GM23338 (cell line): Measurements from ENCODE around the gene MAP1S.

Experiments used
- CREB1 ChIP-seq: fragments of 250-450 bp; sonication (Bioruptor Pico); IDR thresholded peaks from 2 replicates; pipeline ENCODE4 v1.5.0; 2020; ENCODE audit warnings: low read depth, mild to moderate bottlenecking, moderate library complexity
- CTCF ChIP-seq, 2 experiments: fragments of 200-600 bp in 1 of 2; sonication (generic) in 1 of 2; conservative IDR thresholded peaks; 2 replicates each; pipeline versions ENCODE4 v1.5.1 to v1.6.1; 2016 to 2017; ENCODE audit warnings: antibody characterized with exemption in 2 of 2, low read depth in 2 of 2, mild to moderate bottlenecking in 2 of 2, moderate library complexity in 1 of 2
- EZH2 ChIP-seq: fragments of 200-600 bp; sonication (generic); IDR thresholded peaks from one replicate; pipeline ENCODE4 v1.8.0; 2017; ENCODE audit warnings: antibody characterized with exemption, mild to moderate bottlenecking, low read depth; ENCODE audit not compliant: unreplicated experiment
- EZH2phosphoT487 ChIP-seq: fragments of 200-600 bp; sonication (generic); IDR thresholded peaks from one replicate; pipeline ENCODE4 v1.8.1; 2018; ENCODE audit warnings: antibody characterized with exemption; ENCODE audit not compliant: unreplicated experiment
- JUNB ChIP-seq: IDR thresholded peaks from one replicate; pipeline ENCODE4 v1.6.1; 2016; ENCODE audit warnings: antibody characterized with exemption; ENCODE audit not compliant: unreplicated experiment
- POLR2AphosphoS5 ChIP-seq: IDR thresholded peaks from 2 replicates; pipeline ENCODE4 v1.6.1; 2016; ENCODE audit warnings: antibody characterized with exemption, low read depth
- REST ChIP-seq: IDR thresholded peaks from one replicate; pipeline ENCODE4 v1.6.1; 2018; ENCODE audit warnings: antibody characterized with exemption; ENCODE audit not compliant: unreplicated experiment

GRCh38 chr19:17673937-17674799 lies 45.1 kb upstream of the MAP1S start:
- TF ChIP-seq CTCF (conservative IDR thresholded peaks at IDR 0.05; ENCODE audit: low read depth in 2 of 2) (no peak), CREB1 (no peak), POLR2AphosphoS5 (no peak), EZH2phosphoT487 (no peak), EZH2 (no peak), JUNB (no peak), REST (no peak)
